Measurements from ENCODE around the gene VSIG10L2.

VSIG10L2 gene

GRCh38 chr11:125959511-125959910, 13.7 kb downstream of the VSIG10L2 start:
- no peak overlapping the region for H3K27ac ChIP-seq
- TF ChIP-seq CTCF (conservative IDR thresholded peaks at IDR 0.05) (no peak), ZFX (IDR thresholded peaks at IDR 0.05) (no peak)

GRCh38 chr11:125959931-125960330, 14.1 kb downstream of the VSIG10L2 start:
- TF ChIP-seq CTCF (conservative IDR thresholded peaks at IDR 0.05) = no peak
- no peak for TF ChIP-seq ZFX (IDR thresholded peaks at IDR 0.05)
- no peak overlapping the region for H3K27ac ChIP-seq

GRCh38 chr11:125960771-125961170, 14.9 kb downstream of the VSIG10L2 start:
- H3K27ac ChIP-seq = no peak overlapping the region
- TF ChIP-seq ZFX (IDR thresholded peaks at IDR 0.05) (no peak), CTCF (conservative IDR thresholded peaks at IDR 0.05) (no peak)

GRCh38 chr11:125967515-125967914, 21.7 kb downstream of the VSIG10L2 start:
- TF ChIP-seq CTCF (conservative IDR thresholded peaks at IDR 0.05) (no peak), ZFX (IDR thresholded peaks at IDR 0.05) (no peak)
- no peak overlapping the region for H3K27ac ChIP-seq

GRCh38 chr11:125968354-125968753, 22.5 kb downstream of the VSIG10L2 start:
- no peak overlapping the region for H3K27ac ChIP-seq

GRCh38 chr11:125971618-125972017, 25.8 kb downstream of the VSIG10L2 start:
- TF ChIP-seq ZFX (IDR thresholded peaks at IDR 0.05) (no peak), CTCF (conservative IDR thresholded peaks at IDR 0.05) (no peak)
- H3K27ac ChIP-seq = no peak overlapping the region

More at GRCh38 chr11:125968354-125968753, 22.5 kb downstream of the VSIG10L2 start:
- TF ChIP-seq ZFX (IDR thresholded peaks at IDR 0.05) (no peak), CTCF (conservative IDR thresholded peaks at IDR 0.05) (no peak)

- H3K27ac ChIP-seq = no peak overlapping the region
- no peak for TF ChIP-seq CTCF (conservative IDR thresholded peaks at IDR 0.05)
- TF ChIP-seq ZFX (IDR thresholded peaks at IDR 0.05) = no peak
Measured at GRCh38 chr11:125974284-125974683, 28.4 kb downstream of the VSIG10L2 start.
